ENCODE results near the gene ANKK1. TPM values are rescaled to one million over a fixed set of nuclear protein-coding genes. Genes with fewer than 3 reads are reported as not detected.

The ANKK1 gene, protein sequence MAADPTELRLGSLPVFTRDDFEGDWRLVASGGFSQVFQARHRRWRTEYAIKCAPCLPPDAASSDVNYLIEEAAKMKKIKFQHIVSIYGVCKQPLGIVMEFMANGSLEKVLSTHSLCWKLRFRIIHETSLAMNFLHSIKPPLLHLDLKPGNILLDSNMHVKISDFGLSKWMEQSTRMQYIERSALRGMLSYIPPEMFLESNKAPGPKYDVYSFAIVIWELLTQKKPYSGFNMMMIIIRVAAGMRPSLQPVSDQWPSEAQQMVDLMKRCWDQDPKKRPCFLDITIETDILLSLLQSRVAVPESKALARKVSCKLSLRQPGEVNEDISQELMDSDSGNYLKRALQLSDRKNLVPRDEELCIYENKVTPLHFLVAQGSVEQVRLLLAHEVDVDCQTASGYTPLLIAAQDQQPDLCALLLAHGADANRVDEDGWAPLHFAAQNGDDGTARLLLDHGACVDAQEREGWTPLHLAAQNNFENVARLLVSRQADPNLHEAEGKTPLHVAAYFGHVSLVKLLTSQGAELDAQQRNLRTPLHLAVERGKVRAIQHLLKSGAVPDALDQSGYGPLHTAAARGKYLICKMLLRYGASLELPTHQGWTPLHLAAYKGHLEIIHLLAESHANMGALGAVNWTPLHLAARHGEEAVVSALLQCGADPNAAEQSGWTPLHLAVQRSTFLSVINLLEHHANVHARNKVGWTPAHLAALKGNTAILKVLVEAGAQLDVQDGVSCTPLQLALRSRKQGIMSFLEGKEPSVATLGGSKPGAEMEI
- total RNA-seq: 0.23 TPM

DNA sequence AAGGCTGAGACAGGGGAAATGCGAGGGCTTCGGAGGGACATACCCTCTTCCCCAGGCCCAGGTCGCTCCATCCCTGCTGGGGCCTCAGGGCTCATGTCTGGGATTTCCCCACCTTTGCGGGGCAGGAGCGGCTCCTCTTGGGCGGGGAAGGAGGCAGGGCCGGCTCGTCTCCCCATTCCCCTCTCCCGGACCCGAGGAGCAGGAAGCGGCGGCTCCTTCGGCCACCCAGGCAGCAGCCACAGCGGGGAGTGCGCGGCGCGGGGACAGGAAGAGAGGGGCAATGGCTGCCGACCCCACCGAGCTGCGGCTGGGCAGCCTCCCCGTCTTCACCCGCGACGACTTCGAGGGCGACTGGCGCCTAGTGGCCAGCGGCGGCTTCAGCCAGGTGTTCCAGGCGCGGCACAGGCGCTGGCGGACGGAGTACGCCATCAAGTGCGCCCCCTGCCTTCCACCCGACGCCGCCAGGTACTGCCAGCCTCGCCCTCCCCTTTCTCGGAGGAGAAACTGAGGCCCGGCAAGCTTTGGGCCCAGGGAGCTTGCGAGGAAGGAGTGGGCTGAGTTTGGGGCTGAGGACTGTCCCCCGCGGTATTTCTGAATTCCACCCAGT is at the start of gene ANKK1:
Gene ANKK1 (plus strand): TSS at position 175 of the 607 bp plus-strand sequence. CDS start 106 bp downstream, at position 281.

Small RNA genes lying within 50 kb of the gene (small RNA-seq; reads per million reads assigned to genes)
- not detected for gene MIR4301

Other genes with a start within 250 kb of the ANKK1 start
- 11.1 TPM for gene TTC12, start 73.2 kb upstream of the ANKK1 start, total RNA-seq
- gene DRD2, start 87.6 kb downstream of the ANKK1 start, total RNA-seq: 6.5 TPM